Mesendoderm (in vitro differentiated cells): ENCODE results near the gene SP110.

Experiments used
- DNase-seq: peaks from one replicate; pipeline ENCODE4 v3.0.0; 2013
- H2AK5ac ChIP-seq: 2 replicates; pipeline ENCODE4 v1.6.1; 2013; ENCODE audit warnings: low read length, inconsistent platforms
- H2BK120ac ChIP-seq: 2 replicates; pipeline ENCODE4 v1.6.1; 2013; ENCODE audit warnings: low read depth, mild to moderate bottlenecking, low read length, moderate library complexity, mixed read lengths
- H2BK15ac ChIP-seq: replicated peaks from 2 replicates; pipeline ENCODE4 v1.6.1; 2013; ENCODE audit warnings: low read depth, mild to moderate bottlenecking, moderate library complexity
- H2BK5ac ChIP-seq: 2 replicates; pipeline ENCODE4 v1.6.1; 2013; ENCODE audit warnings: low read length, inconsistent platforms
- H3K18ac ChIP-seq: 2 replicates; pipeline ENCODE4 v1.6.1; 2013; ENCODE audit warnings: mild to moderate bottlenecking, low read length, mixed read lengths
- H3K23ac ChIP-seq: one replicate; pipeline ENCODE4 v1.6.1; 2013; ENCODE audit warnings: low read length
- H3K27ac ChIP-seq: 2 replicates; pipeline ENCODE4 v1.5.1; 2013; ENCODE audit warnings: low read depth, mild to moderate bottlenecking, inconsistent platforms, low read length, moderate library complexity
- H3K27me3 ChIP-seq: 2 replicates; pipeline ENCODE4 v1.6.1; 2013; ENCODE audit warnings: low read length, control low read depth, mild to moderate bottlenecking, inconsistent platforms; ENCODE audit not compliant: insufficient read depth, poor library complexity
- H3K36me3 ChIP-seq: 2 replicates; pipeline ENCODE4 v1.6.1; 2013; ENCODE audit warnings: low read length, inconsistent platforms; ENCODE audit not compliant: control insufficient read depth, insufficient read depth
- H3K4ac ChIP-seq: one replicate; pipeline ENCODE4 v1.6.1; 2013; ENCODE audit warnings: low read depth, mild to moderate bottlenecking, low read length, moderate library complexity
- H3K4me1 ChIP-seq: 2 replicates; pipeline ENCODE4 v1.6.1; 2013; ENCODE audit warnings: low read depth, low read length, inconsistent platforms; ENCODE audit not compliant: control insufficient read depth
- H3K4me2 ChIP-seq: 2 replicates; pipeline ENCODE4 v1.6.1; 2013; ENCODE audit warnings: low read length
- H3K4me3 ChIP-seq: 2 replicates; pipeline ENCODE4 v1.5.1; 2013; ENCODE audit warnings: mild to moderate bottlenecking, low read length
- H3K56ac ChIP-seq: one replicate; pipeline ENCODE4 v1.6.1; 2013; ENCODE audit warnings: low read length
- H3K79me1 ChIP-seq: 2 replicates; pipeline ENCODE4 v1.6.1; 2013; ENCODE audit warnings: low read length, inconsistent platforms
- H3K79me2 ChIP-seq: 2 replicates; pipeline ENCODE4 v1.6.1; 2013; ENCODE audit warnings: mild to moderate bottlenecking, low read length; ENCODE audit not compliant: control insufficient read depth, insufficient read depth
- H3K9ac ChIP-seq: 2 replicates; pipeline ENCODE4 v1.6.1; 2013; ENCODE audit warnings: low read length, inconsistent platforms
- H4K5ac ChIP-seq: one replicate; pipeline ENCODE4 v1.6.1; 2013; ENCODE audit warnings: low read length
- H4K8ac ChIP-seq: one replicate; pipeline ENCODE4 v1.6.1; 2013; ENCODE audit warnings: low read depth, mild to moderate bottlenecking, control low read depth, low read length, moderate library complexity
- WGBS: extraction: QIAGEN DNeasy Blood & Tissue Kit; methylation state at CpG from one replicate; pipeline ENCODE4 v1.1.7; 2013; ENCODE audit warnings: low lambda C conversion rate, missing lambda C conversion rate; ENCODE audit not compliant: insufficient coverage; ENCODE audit errors: extremely low coverage; 5-methylcytosine and 5-hydroxymethylcytosine counted together

SP110 gene

GRCh38 chr2:230208576-230208975 is 11.2 kb downstream of the SP110 start:
- no peak overlapping the region for H2BK5ac ChIP-seq
- no peak overlapping the region for H2BK15ac ChIP-seq
- no peak overlapping the region for H3K23ac ChIP-seq
- H4K8ac ChIP-seq: no peak overlapping the region
- no peak overlapping the region for H2BK120ac ChIP-seq
- no peak overlapping the region for H3K9ac ChIP-seq
- H3K27ac ChIP-seq: no peak overlapping the region
- DNase-seq: no peak
- H3K18ac ChIP-seq: no peak overlapping the region
- H2AK5ac ChIP-seq: no peak overlapping the region
- no peaks in the 10 kb centered on the region for H3K36me3 ChIP-seq
- H3K4me3 ChIP-seq: no peak overlapping the region
- no peaks in the 10 kb centered on the region for H3K4me1 ChIP-seq
- no peak overlapping the region for H3K4me2 ChIP-seq
- no peak overlapping the region for H3K4ac ChIP-seq
- H3K79me1 ChIP-seq: no peaks in the 10 kb centered on the region
- no peaks in the 10 kb centered on the region for H3K79me2 ChIP-seq
- no peak overlapping the region for H3K56ac ChIP-seq
- H4K5ac ChIP-seq: no peak overlapping the region
- no peaks in the 10 kb centered on the region for H3K27me3 ChIP-seq

- Histone ChIP-seq H2BK15ac (no peak overlapping the region), H3K36me3 (no peaks in the 10 kb centered on the region), H3K4me1 (no peaks in the 10 kb centered on the region), H3K56ac (no peak overlapping the region), H3K79me2 (no peaks in the 10 kb centered on the region), H3K79me1 (no peaks in the 10 kb centered on the region), H3K18ac (no peak overlapping the region), H3K4me2 (no peak overlapping the region), H3K23ac (no peak overlapping the region), H2BK120ac (no peak overlapping the region), H3K4ac (no peak overlapping the region), H2AK5ac (no peak overlapping the region), H3K27me3 (no peaks in the 10 kb centered on the region), H3K4me3 (no peak overlapping the region), H3K9ac (no peak overlapping the region), H2BK5ac (no peak overlapping the region), H3K27ac (no peak overlapping the region), H4K5ac (no peak overlapping the region), H4K8ac (no peak overlapping the region)
- no CpG with 5 or more reads among the region's 2 CpGs for WGBS
- DNase-seq: no peak
Observed at GRCh38 chr2:230205721-230206120, 14.1 kb downstream of the SP110 start.

- Histone ChIP-seq H3K4me3 (no peak overlapping the region), H3K27me3 (no peaks in the 10 kb centered on the region), H3K4ac (no peak overlapping the region), H3K79me2 (no peaks in the 10 kb centered on the region), H3K23ac (no peak overlapping the region), H3K56ac (no peak overlapping the region), H4K5ac (no peak overlapping the region), H3K9ac (no peak overlapping the region), H3K4me1 (no peaks in the 10 kb centered on the region), H2AK5ac (no peak overlapping the region), H2BK120ac (no peak overlapping the region), H3K18ac (no peak overlapping the region), H3K27ac (no peak overlapping the region), H2BK5ac (no peak overlapping the region), H2BK15ac (no peak overlapping the region), H3K79me1 (no peaks in the 10 kb centered on the region), H3K36me3 (no peaks in the 10 kb centered on the region), H4K8ac (no peak overlapping the region), H3K4me2 (no peak overlapping the region)
- DNase-seq: no peak
- no CpG with 5 or more reads among the region's 1 CpG for WGBS
Observed at GRCh38 chr2:230205034-230205433, 14.8 kb downstream of the SP110 start.

GRCh38 chr2:230203110-230203676 is 16.6 kb downstream of the SP110 start:
- no peak overlapping the region for H3K4me2 ChIP-seq
- no peak overlapping the region for H3K27ac ChIP-seq

GRCh38 chr2:230202430-230203109 is 17.2 kb downstream of the SP110 start:
- H3K4me2 ChIP-seq: no peak overlapping the region
- WGBS: no CpG with 5 or more reads among the region's 10 CpGs

More at GRCh38 chr2:230203110-230203676, 16.6 kb downstream of the SP110 start:
- Histone ChIP-seq H3K79me1 (no peaks in the 10 kb centered on the region), H3K36me3 (no peaks in the 10 kb centered on the region), H4K8ac (no peak overlapping the region), H3K79me2 (no peaks in the 10 kb centered on the region), H2BK120ac (no peak overlapping the region), H3K23ac (no peak overlapping the region), H3K9ac (no peak overlapping the region), H4K5ac (no peak overlapping the region), H3K56ac (no peak overlapping the region), H3K18ac (no peak overlapping the region), H2BK5ac (no peak overlapping the region), H2BK15ac (no peak overlapping the region), H3K4me3 (no peak overlapping the region), H3K27me3 (no peaks in the 10 kb centered on the region), H3K4me1 (no peaks in the 10 kb centered on the region), H2AK5ac (no peak overlapping the region), H3K4ac (no peak overlapping the region)
- DNase-seq: no peak
- WGBS: no CpG with 5 or more reads among the region's 15 CpGs

More at GRCh38 chr2:230202430-230203109, 17.2 kb downstream of the SP110 start:
- no peaks in the 10 kb centered on the region for H3K4me1 ChIP-seq
- no peak overlapping the region for H3K9ac ChIP-seq
- no peak overlapping the region for H4K8ac ChIP-seq
- no peak overlapping the region for H3K4me3 ChIP-seq
- no peak overlapping the region for H2BK120ac ChIP-seq
- no peaks in the 10 kb centered on the region for H3K79me2 ChIP-seq
- H3K36me3 ChIP-seq: no peaks in the 10 kb centered on the region
- no peak overlapping the region for H3K27ac ChIP-seq
- H3K18ac ChIP-seq: no peak overlapping the region
- no peak overlapping the region for H2BK5ac ChIP-seq
- no peak overlapping the region for H2BK15ac ChIP-seq
- H2AK5ac ChIP-seq: no peak overlapping the region
- no peak overlapping the region for H3K4ac ChIP-seq
- no peak overlapping the region for H3K23ac ChIP-seq
- H3K27me3 ChIP-seq: no peaks in the 10 kb centered on the region
- H3K56ac ChIP-seq: no peak overlapping the region
- H3K79me1 ChIP-seq: no peaks in the 10 kb centered on the region
- no peak for DNase-seq
- no peak overlapping the region for H4K5ac ChIP-seq
